GM13976 (cell line): ENCODE measurements around the gene GRIN2A.

Experiments used
- DNase-seq: peaks from one replicate; pipeline ENCODE4 v3.0.0; 2012; ENCODE audit warnings: low spot score
- in situ Hi-C: fragments of 300-500 bp; cut with MboI; formaldehyde crosslinking; loops from one replicate; pipeline ENCODE4 v1.12.0; 2022; ENCODE audit warnings: low sequenced_read_pairs, mixed read lengths, inconsistent platforms; ENCODE audit not compliant: unreplicated experiment
- TF ChIP-seq, protein P1 (sequence below): IDR thresholded peaks from 2 replicates; pipeline ENCODE4 v1.5.1; 2012; ENCODE audit warnings: borderline replicate concordance, mild to moderate bottlenecking; ENCODE audit not compliant: insufficient read depth; ENCODE audit errors: extremely low read depth, missing control alignments, control extremely low read depth

GRIN2A gene

GRCh38 chr16:9817586-9817985 is 364.6 kb downstream of the GRIN2A start:
- DNase-seq, result no peak
- in situ Hi-C loops, result no loop called here
- TF ChIP-seq, protein P1, sequence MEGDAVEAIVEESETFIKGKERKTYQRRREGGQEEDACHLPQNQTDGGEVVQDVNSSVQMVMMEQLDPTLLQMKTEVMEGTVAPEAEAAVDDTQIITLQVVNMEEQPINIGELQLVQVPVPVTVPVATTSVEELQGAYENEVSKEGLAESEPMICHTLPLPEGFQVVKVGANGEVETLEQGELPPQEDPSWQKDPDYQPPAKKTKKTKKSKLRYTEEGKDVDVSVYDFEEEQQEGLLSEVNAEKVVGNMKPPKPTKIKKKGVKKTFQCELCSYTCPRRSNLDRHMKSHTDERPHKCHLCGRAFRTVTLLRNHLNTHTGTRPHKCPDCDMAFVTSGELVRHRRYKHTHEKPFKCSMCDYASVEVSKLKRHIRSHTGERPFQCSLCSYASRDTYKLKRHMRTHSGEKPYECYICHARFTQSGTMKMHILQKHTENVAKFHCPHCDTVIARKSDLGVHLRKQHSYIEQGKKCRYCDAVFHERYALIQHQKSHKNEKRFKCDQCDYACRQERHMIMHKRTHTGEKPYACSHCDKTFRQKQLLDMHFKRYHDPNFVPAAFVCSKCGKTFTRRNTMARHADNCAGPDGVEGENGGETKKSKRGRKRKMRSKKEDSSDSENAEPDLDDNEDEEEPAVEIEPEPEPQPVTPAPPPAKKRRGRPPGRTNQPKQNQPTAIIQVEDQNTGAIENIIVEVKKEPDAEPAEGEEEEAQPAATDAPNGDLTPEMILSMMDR, result no peak

- in situ Hi-C loops, result no loop called here
- TF ChIP-seq, protein P1, result no peak
- DNase-seq, result no peak
Measured at GRCh38 chr16:9816644-9817043, 365.6 kb downstream of the GRIN2A start.

- no peak for DNase-seq
- in situ Hi-C loops, result no loop called here
- TF ChIP-seq, protein P1, result no peak
Measured at GRCh38 chr16:9813665-9814064, 368.6 kb downstream of the GRIN2A start.

DNA sequence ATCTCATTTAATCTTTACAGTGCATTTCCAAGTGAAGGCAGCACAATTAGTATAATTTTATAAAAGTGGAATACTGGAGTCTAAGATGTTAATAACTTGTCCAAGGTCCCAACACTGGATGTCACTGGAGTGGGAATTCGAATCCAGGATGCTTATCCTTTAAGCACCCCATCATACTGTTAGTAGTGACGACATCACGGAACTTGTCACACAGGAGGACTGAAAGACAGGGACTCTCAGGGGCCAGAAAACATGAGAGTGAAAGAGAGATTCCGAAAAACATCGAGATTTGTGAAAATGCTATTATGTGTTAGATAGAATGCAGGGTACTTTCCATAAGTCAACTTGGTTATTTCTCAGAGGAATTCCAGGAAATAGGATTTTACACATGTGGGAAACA is 374.0 kb downstream of the GRIN2A start:
- in situ Hi-C loops, result no loop called here
- no peak for DNase-seq
- TF ChIP-seq, protein P1, result no peak

GRCh38 chr16:9807302-9807701 is 374.9 kb downstream of the GRIN2A start:
- TF ChIP-seq, protein P1, result no peak
- in situ Hi-C loops, result no loop called here
- no peak for DNase-seq

DNA sequence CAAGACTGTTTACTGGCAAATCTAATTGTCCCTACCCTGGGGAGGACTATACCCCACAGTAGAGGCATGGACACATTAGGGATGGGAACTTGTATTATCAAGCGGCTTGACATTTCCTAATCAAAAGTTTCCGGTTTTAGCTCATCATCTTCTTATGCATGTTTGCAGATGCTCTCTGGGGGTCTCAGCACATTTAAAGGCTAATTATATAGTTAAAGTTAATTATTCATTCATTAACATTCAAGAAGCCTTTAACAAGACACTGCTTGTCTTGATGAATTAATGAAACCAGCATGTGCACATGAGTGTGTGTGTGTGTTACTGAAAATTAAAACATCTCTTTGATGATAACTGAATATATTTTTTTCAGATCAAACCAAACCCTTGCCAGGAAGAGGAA is 377.1 kb downstream of the GRIN2A start:
- no peak for DNase-seq
- TF ChIP-seq, protein P1, result no peak
- in situ Hi-C loops, result no loop called here

DNA sequence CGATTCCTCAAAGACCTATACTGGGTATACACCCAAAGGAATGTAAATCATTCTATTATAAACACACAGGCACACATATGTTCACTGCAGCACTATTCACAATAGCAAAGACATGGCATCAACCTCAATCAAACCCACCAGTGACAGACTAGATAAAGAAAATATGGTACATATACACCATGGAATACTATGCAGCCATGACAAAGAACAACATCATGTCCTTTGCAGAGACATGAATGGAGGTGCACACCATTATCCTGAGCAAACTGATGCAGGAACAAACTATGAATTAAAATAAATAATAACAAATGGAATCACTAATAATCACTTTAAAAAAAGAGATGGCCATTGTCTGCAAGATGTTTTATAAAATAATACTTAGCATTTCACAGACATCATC is 380.1 kb downstream of the GRIN2A start:
- TF ChIP-seq, protein P1, result no peak
- in situ Hi-C loops, result no loop called here
- DNase-seq, result no peak
